Left kidney (tissue), 2 donors: ENCODE results near the gene ANK3. TPM values are rescaled to one million over a fixed set of nuclear protein-coding genes. Genes with fewer than 3 reads are reported as not detected.

Source experiments
- DNase-seq: peaks from one replicate; pipeline ENCODE4 v3.0.0-alpha.2; 2013
- polyA plus RNA-seq: library from polyadenylated mRNA; unstranded; fragments of 120-200 nt; gene quantifications from one replicate; pipeline ENCODE4 v1.2.1, GENCODE V29; 2013; ENCODE audit not compliant: insufficient read length

The ANK3 gene
- polyA plus RNA-seq, 1 donor: 172 TPM

DNA sequence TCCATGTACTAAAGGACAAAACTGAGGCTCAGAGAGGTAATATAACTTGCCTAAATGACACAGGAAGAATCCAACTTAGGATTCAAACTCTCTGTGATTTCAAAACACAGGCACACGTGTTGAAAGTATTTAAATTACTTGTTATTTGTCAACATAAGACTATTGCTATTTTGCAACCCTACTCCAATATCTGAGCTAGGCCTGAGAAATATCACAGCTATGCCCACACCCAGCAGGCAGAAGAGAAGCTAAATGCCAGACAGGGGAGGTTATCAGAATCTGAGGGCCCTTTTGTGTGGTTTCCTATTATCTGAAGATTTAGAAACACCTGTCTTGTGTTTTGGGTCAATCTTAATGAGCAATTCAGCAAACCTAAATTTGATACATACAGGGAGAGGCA is 204.3 kb downstream of the ANK3 start:
- no peak for DNase-seq

DNA sequence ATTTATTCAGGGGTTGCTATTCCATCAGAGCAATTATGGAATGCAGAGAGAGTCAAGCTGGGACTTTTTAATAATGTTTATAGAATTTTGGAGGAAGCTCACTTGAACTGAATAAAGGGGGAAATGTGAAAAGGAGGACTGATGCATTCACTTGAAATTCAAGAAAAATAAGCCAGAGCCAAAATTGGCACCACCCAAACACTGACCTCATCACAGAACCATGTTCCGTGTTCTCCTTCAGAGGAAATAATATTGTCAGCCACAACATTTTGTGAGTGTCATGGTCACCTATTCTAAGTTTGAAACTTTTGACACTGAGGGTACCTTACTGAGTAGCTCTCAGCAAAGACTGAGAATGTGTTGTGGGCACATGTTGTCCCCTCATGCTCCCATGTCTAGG is 207.0 kb downstream of the ANK3 start:
- DNase-seq: no peak

DNA sequence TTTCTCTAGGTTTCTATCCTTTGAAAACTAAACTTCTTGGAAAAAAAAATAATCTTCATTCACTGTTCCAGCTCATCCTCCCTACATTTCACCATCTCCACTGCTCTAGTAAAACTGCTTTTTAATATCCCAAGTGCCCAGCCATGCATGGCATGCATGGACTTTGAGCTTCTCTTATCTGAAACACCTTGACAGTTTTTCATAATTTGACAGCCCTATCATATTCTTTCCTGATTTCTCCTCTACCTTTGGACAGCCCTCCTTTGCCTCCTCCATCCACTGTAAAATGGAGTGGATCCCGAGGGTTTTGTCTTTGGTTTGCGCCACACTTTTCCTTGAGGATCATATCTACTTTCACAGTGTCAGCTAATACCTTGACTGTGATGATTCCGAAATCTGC is 212.8 kb downstream of the ANK3 start:
- DNase-seq: no peak

DNA sequence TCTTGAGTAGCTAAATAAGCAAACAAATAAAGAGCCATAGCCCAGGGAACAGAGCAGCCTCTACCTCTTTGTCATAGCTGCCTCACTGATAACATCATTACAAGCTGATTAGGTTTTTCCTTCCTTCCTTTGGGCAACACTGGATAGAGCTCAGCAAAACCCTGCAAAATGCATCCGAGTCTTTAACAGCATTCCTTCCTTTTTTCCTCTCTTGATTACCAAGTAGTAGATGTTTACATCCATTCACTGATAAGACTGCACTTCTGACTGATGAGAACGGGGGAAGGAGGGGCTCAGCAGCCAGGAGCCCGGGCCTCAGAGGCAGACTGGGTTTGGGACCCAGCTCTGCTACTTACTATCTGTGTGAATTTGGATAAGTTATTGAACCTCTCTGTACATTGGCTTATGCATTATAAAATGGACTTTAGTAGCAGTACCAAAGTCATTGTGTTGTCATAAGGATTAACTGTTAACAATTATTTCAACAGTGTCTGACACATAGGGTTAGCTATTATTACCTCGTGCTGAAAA is 214.2 kb downstream of the ANK3 start:
- no peak for DNase-seq

DNA sequence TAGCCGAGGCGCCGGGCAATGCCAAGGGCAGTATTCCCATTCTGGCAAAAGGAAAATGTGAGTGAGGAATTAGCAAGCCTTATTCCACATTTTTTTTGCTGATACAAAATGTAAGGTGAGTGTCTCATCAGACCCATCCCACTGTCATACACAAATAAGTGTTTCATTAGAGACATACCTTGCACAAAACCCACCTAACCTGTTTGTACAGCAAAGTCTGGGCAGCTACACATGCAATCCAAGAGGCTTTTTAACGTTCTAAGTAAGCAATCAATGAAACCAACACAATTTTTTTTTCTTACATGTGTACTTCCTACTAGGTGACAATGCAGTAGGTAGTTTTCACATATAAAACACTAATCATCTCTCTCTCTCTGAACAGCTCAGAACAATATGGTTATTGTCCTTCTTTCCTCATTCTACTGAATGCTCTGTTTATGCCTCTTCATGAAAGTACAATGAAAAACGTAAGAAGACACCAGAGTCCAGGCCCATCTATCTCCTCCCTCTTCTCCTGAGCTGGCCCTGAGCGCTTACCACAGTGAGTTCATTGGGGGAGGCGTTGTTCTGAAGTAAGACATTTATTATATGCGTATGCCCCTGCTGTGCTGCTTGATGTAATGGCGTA is 217.2 kb downstream of the ANK3 start:
- DNase-seq: no peak

DNA sequence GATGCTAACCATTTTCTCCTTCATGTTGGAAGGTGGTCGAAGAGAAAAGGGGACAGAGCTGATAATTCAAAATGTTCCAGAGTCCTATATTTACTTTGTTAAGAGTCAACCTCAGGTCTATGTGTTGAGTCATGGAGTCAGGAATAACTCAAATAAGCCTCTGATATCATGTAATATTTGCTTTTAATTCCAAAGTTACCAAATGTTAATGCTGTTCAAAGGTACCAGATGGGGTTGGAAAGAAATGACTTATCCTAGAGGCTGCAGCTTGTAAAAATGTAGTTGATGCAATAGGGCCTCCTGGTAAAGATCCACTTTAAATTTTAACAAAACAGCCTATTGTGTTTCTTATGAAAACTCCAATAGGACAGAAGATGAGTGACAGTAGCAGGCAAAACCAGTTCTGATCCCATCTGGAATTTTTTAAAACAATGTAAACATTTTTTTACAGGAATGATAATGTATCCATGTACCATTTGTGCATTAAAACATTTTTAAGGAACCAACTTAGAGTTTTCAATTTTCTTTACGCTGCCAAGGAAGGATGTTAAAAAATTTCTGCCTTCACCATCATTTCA is 218.2 kb downstream of the ANK3 start:
- no peak for DNase-seq

DNA sequence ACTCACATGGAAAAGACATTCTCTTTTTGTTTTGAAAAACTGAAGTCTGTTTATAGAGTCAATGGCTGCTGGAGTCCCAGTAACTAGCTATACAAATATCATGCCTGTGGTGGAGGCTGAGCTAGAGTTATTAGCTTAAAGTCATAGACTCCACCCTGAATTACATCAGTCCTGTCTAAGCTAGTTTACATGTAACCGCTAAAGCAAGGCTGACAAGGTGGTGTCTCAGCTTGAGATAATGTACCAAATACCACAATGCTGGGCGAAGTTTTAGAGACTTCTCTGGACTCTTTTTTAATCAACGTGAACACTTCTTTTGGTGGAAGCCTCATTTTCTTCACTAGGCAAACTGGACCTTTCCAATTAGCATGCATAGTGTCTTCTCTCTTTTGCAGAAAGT is 219.4 kb downstream of the ANK3 start:
- DNase-seq: no peak

DNA sequence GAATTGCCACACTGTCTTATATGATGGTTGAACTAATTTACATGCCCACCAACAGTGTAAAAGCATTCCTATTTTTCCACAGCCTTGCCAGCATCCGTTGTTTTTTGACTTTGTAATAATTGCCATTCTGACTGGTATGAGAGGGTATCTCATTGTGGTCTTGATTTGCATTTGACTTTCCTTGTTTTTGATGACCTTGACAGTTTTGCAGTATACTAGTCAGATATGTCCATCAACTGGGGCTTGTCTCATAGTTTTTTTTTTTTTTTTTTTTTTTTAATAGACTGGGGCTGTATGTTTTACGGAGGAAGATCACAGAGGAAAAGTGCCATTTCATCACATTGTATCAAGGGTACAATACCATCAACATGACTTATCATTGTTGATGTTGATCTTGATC is 220.6 kb downstream of the ANK3 start:
- no peak for DNase-seq

DNA sequence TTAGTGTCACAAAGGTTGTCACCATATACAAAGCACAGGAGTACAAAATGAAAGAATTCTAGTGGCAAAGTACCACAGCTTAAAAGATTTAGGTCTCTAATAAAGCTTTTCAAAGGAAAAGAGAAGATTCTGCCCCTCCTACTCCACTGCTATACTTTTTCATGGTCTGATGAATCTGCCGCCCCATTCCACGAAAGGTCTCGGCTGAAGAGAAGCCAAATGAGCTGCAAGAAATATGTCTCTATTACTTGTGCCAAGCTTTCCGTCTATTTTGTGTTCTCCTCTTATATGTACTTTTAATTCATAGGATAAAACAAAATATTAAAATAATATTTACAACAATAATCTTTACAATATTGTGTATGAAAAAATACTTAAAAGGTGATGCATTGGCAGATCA is 222.6 kb downstream of the ANK3 start:
- no peak for DNase-seq

DNA sequence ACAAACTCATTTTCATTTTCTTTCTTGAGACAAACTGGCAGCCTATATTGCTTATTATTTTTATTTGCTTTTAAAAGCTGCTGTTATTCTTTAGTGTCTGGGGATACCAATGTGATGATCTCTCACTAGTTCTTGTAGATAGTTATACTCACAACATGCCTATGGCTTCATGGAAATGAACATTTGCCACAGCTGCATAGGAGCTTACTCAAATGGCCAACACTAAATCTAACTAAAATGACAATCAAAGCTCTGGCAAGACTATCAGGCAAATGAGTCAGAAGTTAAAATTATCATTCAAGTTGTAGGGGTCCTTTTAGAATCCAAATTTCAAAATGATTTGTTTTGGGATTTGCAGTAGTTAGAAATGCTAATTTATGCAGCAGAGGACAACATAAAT is 225.9 kb downstream of the ANK3 start:
- DNase-seq: no peak

DNA sequence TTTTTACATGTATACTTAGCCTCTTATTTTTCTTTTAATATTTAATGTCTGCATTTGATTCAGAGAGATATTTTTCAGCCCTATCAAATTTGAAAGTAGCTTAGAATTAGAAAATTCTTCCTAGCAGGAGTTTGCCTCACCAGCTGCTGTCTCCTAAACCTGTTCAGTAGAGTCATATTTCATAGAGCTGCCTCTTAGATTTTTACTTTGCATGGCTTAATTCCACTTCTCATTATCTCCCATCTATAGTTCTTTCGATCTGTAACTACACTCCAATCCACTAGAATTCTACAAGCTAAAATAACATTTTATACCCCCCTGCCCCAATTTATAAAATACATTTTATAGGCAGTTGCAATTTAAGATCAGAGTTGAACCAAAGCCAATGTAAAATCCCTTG is 227.0 kb downstream of the ANK3 start:
- DNase-seq: no peak

DNA sequence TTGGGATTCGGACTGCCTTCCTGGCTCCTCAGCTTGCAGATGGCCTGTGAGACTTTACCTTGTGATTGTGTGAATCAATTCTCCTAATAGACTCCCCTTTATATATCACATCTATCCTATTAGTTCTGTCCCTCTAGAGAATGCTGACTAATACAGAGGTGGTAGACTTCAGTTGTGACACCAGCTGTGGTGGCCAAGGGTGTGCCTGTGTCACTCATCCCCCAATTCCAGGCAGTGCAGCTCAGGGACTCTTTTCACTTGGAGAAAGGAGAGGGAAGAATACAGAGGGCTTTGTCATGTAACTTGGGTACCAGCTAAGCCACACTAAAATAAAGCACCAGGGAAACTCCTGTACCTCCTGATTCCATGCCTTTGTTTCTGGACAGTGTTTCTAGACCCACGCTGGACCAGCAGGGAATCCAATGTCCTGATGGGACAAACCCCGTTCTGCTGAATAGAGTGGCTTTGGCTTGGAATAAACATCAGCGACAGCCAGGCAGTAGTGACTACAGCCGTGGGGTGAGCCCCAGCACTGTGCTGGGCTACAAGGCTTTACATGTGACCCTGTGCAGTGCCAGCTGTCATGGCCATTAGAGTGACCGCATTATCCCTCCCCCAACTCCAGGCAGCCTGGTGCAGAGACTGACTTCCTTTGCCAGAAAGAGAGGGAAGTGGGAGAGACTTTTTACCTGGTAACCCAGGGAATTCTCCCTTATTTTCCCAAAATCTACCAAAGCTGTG is 233.6 kb downstream of the ANK3 start:
- no peak for DNase-seq

DNA sequence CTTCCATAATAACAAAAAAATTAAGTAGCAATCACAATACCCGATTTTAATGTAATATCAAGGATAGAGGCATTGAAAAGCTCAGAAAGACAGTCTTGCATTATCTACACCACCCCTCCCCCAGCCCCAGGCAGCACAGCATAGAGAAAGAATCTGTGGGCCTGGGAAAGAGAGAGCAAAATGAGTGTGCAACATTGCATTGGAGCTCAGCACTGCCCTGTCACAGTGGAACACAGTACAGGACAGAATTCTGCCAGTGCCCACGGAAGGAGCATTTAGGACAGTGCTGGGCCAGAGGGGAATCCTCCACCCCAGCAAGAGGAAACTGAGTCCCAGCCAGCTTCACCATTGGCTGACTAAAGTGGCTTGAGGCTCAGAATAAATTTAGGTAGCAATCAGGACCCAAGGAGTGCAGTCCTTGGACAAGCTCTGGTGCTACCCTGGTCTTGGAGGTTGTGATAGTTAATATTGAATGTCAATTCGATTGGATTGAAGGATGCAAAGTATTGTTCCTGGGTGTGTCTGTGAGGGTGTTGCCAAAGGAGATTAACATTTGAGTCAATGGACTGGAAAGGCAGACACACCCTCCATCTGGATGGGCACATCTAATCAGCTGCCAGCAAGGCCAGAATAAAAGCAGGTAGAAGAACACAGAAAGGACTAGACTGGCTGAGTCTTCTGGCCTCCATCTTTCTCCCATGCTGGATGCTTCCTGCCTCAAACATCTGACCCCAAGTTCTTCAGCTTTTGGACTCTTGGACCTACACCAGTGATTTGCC is 234.4 kb downstream of the ANK3 start:
- no peak for DNase-seq

DNA sequence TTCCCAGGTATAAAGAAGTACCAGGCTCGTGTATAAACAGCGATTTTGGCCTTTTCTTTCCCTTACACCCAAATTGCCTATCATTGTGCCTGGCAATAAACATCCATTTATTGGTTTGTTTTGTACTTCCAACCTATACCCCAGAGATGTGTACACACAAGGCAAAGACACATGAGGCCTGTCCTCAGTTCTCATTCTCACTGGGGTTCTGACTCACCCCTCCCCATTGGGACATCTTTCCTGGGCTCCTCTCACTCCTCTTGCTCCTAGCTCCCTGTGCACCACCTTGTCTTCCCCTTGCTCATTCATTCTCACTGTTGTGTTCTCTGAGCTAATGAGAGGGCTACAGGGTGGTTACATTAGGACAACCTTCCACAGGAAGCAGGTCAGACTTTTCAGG is 240.7 kb downstream of the ANK3 start:
- DNase-seq: no peak

DNA sequence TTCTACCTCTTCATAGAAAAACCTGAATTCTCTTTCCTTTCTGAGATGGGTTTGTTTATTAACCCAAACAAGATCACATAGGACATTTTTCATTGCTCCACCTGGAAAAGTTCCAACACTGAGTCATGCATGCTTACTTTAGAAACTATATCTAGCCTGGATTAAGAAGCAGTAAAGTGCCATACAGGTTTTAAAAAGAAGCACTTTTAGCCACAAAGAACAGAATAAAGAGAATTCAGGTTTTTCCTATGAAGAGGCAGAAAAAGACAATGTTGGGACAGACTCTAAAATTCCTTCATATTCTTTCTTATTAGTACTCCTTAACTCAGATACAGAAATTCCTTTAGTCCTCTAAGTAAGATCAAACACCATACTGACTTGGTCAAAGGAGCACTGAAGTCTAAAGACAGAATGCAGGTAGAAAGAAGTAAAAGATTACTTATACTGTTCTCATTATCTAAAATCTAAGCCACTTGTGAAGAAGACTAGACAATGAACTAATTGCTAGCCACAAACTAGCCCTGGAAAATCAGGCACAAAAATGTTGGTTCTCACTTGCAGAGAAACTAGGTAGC is 241.3 kb downstream of the ANK3 start:
- DNase-seq: peak; percentile 56

DNA sequence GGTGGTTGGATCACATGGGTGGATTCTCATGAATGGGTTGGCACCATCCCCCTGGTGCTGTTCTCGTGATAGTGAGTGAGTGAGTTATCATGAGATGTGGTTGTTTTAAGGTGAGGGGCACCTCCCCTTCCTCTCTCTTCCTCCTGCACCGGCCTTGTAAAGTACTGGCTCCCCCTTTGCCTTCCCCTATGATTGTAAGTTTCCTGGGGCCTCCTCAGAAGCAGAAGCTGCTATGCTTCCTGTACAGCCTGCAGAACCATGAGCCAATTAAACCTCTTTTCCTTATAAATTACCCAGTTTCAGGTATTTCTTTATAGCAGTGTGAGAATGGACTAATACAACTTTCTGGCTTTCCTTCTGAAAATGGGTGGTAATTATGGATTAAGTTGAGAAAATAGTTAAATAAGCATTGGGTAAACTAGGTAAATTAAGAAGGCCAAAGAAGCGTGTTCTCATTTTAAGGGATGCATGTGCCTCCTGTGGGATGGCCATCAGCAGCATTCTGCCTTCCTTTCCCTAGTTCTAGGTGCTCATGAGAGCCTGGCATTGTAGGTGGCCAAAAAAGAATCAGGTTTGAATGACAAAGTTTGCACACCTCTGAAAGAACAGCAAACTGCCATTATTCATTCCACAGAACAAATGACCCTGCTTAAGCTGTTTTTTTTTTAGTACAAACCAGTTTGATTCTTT is 242.0 kb downstream of the ANK3 start:
- no peak for DNase-seq

DNA sequence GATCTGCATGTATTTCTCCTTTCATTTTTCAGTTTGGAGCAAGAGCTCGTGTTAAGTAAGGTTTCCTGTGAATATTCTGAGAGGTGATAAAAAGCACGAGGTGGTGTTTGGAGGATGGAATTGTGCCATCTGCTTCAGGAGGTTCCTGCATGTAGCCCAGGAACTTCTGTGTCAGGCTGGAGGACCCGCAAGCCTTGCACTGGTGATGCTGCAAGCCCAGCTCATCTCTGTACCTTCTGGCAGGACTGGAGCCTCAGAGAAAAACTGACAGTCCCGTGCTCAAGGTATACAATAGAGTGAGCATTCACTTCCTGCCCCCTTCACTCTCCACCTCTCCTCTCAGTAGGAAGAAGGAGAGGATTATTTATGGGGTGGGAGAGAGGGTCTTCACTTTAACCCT is 242.7 kb downstream of the ANK3 start:
- no peak for DNase-seq

DNA sequence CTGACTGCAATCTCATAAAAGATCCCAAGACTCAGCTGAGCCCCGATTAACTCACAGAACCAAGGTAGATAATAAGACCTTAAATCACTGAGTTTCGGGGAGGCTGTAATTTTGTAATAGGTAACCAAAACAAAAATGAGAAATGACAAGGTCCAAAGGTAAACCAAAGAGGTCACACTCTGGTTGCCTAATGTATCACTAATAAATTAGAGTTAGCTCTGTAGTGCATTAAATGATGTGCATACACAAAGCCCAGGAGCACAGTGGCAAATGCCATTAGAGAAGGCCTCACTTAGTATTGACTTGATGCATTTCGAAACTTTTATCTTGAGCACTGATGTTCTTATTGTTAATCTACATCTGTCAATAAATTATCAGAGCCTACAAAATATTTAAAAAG is 245.6 kb downstream of the ANK3 start:
- DNase-seq: no peak

DNA sequence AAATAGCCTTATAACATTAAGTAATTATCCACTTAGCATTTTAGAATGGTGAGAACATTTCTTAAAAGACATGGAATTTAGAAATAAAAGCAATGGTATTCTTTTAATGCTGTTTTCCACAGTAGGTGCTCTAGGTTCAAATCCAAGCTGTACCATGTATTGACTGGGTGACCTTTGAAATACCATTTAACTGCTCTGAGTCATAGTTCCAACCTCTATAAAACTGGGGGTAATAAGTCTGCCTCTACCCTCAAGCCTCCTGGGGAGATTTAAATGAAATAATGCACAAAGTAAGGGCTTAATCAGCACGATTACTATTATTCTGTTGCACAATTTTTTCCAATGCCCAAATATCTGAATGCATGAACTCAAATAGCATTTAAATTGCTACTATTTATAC is 246.9 kb downstream of the ANK3 start:
- DNase-seq: no peak

DNA sequence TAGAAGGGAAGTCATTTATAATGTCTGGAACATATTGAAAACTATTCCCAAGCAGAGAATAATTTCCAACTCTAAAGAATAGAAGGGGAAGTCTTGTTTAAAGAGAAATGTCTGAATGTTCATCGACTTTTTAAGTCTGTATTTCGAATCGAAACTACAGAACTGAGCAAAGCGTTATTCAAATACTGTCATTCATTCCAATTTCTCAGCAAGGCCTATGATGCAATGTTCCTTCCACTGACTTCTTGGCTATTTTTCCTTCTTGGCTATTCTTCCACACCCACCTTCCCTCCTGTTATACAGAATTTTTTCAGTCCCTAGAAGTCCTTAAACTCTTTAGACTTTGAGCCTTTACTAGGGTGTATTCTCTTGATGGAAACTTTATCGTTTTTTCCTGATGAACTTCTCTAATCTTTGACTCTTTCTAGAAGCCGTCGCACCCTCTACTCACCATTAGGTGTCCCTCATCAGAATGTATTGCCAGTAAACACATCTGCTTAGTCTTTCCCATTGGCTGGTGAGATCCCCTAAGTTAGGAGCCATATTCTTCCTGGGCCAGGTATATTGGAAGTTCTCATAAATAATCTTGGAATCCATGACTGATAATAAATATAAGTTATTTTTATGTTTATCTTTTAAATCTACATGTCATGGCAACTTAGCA is 247.6 kb downstream of the ANK3 start:
- DNase-seq: no peak
